Keratinocyte (primary cell): ENCODE data around the gene EME2. TPM values are rescaled to one million over a fixed set of nuclear protein-coding genes. Genes with fewer than 3 reads are reported as not detected.

Experiments
- DNase-seq: peaks from one replicate; pipeline ENCODE4 v3.0.0-alpha.2; 2011; ENCODE audit warnings: low read depth, missing footprints, low spot score
- FAIRE-seq: peaks from 2 replicates; lab custom pipeline; 2011; peaks lifted over from hg19 to GRCh38; lab: Jason Lieb, UNC
- H2AFZ ChIP-seq: 2 replicates; pipeline ENCODE4 v1.6.0; 2012; ENCODE audit warnings: low read length, control low read depth, inconsistent platforms; ENCODE audit not compliant: control insufficient read depth
- H3K27ac ChIP-seq: 2 replicates; pipeline ENCODE4 v1.5.1; 2011; ENCODE audit warnings: low read length; ENCODE audit not compliant: control insufficient read depth, insufficient read depth
- H3K27me3 ChIP-seq: 3 replicates; pipeline ENCODE4 v1.6.0; 2011; ENCODE audit warnings: low read length; ENCODE audit not compliant: control insufficient read depth, insufficient read depth; ENCODE audit errors: extremely low read depth
- H3K36me3 ChIP-seq, 2 experiments: 2 replicates in 1 of 2; 3 replicates in 1 of 2; pipeline ENCODE4 v1.5.1; 2011; ENCODE audit warnings: low read length in 2 of 2, mild to moderate bottlenecking in 1 of 2; ENCODE audit not compliant: control insufficient read depth in 2 of 2, insufficient read depth in 2 of 2; ENCODE audit errors: extremely low read depth in 1 of 2
- H3K4me1 ChIP-seq: 3 replicates; pipeline ENCODE4 v1.5.1; 2011; ENCODE audit warnings: low read length; ENCODE audit not compliant: control insufficient read depth, insufficient read depth; ENCODE audit errors: extremely low read depth
- H3K4me2 ChIP-seq: 3 replicates; pipeline ENCODE4 v1.6.0; 2011; ENCODE audit warnings: low read depth, low read length; ENCODE audit not compliant: control insufficient read depth, insufficient read depth; ENCODE audit errors: extremely low read depth
- H3K4me3 ChIP-seq, 3 experiments: fragments of 200-600 bp in 1 of 3; sonication (generic) in 1 of 3; 2 replicates in 2 of 3; 3 replicates in 1 of 3; pipeline ENCODE4 v1.5.1; 2011 to 2016; ENCODE audit warnings: low read length in 3 of 3, mild to moderate bottlenecking in 3 of 3, control low read depth in 2 of 3, inconsistent platforms in 1 of 3, low read depth in 1 of 3, mixed read lengths in 1 of 3, mixed run types in 1 of 3, moderate library complexity in 1 of 3; ENCODE audit not compliant: control insufficient read depth in 2 of 3, insufficient read depth in 2 of 3; ENCODE audit errors: extremely low read depth in 1 of 3
- H3K79me2 ChIP-seq: 2 replicates; pipeline ENCODE4 v1.6.0; 2012; ENCODE audit warnings: low read length; ENCODE audit not compliant: control insufficient read depth, insufficient read depth
- H3K9ac ChIP-seq: 3 replicates; pipeline ENCODE4 v1.6.0; 2011; ENCODE audit warnings: low read length; ENCODE audit not compliant: control insufficient read depth, insufficient read depth; ENCODE audit errors: extremely low read depth
- H3K9me1 ChIP-seq: 3 replicates; pipeline ENCODE4 v1.6.0; 2011; ENCODE audit warnings: low read length; ENCODE audit not compliant: control insufficient read depth, insufficient read depth; ENCODE audit errors: extremely low read depth
- H3K9me3 ChIP-seq: 2 replicates; pipeline ENCODE4 v1.5.1; 2012; ENCODE audit warnings: low read depth, low read length; ENCODE audit not compliant: control insufficient read depth
- H4K20me1 ChIP-seq: 3 replicates; pipeline ENCODE4 v1.6.0; 2011; ENCODE audit warnings: low read length; ENCODE audit not compliant: control insufficient read depth, insufficient read depth; ENCODE audit errors: extremely low read depth
- CTCF ChIP-seq, 3 experiments: IDR thresholded peaks in 1 of 3; conservative IDR thresholded peaks in 1 of 3; optimal IDR thresholded peaks in 1 of 3; 2 replicates in 2 of 3; 3 replicates in 1 of 3; pipeline versions ENCODE3 to v1.5.1; 2011; ENCODE audit warnings: low read length in 3 of 3, mild to moderate bottlenecking in 3 of 3, moderate library complexity in 2 of 3, control low read depth in 1 of 3, inconsistent platforms in 1 of 3; ENCODE audit not compliant: insufficient read depth in 2 of 3; ENCODE audit errors: extremely low read depth in 1 of 3
- EZH2 ChIP-seq: IDR thresholded peaks from one replicate; pipeline ENCODE4 v1.6.1; 2012; ENCODE audit warnings: inconsistent platforms, mild to moderate bottlenecking, low read length, moderate library complexity
- dilution Hi-C: fragments of 300-500 bp; cut with MboI; formaldehyde crosslinking; loops from one replicate; pipeline ENCODE4 v1.7.0; 2020; ENCODE audit warnings: low sequenced_read_pairs; ENCODE audit not compliant: extremely low pct_ligation_motif_present
- polyA plus RNA-seq, 5 experiments: library from polyadenylated mRNA; depleted of rRNA in 3 of 5; stranded (reverse) in 3 of 5; stranded (forward) in 1 of 5; unstranded in 1 of 5; fragments of >200 nt; gene quantifications; 1 replicate in 1 of 5; 2 replicates in 3 of 5; 3 replicates in 1 of 5; pipeline versions ENCODE4 v1.2.1 to v1.2.3, GENCODE V29; 2011 to 2012; ENCODE audit warnings: missing spikeins in 2 of 5, low read depth in 1 of 5, low replicate concordance in 1 of 5

Gene EME2
- polyA plus RNA-seq, 1 donor (not counting 4 experiments of a cell fraction or from before 2014, with no cell fraction given): 6.3 TPM

DNA sequence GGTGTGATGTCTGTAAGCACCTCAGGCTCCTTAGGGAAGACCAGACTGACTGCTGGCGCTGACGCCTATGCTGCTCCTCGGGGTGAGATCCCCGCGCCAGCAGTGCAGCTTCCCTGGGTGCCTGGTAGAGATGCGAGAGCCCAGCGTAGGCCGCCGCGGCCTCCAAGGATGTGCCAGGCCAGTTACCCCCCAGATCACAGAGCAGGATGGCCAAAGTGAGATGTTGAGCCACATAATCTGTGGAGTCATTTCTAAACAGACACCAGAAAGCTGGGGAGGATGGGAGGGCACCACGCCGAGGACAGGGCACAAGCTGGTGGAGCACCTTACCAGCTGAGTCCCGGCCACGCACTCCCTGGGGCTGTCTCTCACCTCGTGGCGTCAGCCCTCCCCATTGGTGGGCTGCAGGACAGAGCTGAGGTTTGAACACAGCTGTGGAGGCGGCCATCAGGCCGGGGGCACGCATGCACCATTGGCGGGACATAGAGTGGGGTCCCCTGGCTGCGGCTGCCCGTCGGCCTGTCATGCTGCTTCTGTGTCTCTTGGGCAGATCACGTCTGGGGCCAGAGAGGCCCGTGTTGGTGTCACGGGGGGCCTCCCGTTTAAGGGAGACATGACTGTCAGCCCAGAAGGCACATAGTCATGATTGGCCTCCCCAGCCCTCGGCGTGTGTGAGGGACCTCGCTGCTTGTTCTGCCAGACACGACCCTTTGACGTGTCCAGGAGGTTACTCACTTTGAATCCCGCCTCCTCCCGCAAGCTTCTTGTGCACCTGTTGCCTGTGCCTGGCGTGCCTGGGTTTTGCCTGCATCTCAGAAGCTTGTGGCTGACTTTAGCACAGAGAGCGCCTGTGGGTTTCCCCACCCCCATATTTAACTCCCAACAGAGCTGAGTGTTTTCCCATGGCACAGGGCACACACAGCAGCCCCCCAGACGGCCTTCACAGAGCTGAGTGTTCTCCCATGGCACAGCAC is 44.7 kb upstream of the EME2 start:
- Histone ChIP-seq H3K9me1 (no peaks in the 10 kb centered on the region), H2AFZ (no peak overlapping the region), H3K27ac (no peak overlapping the region), H3K9me3 (no peaks in the 10 kb centered on the region), H3K4me3 (no peak overlapping the region), H3K36me3 (peaks cover 5 to 19% of the 10 kb centered on the region in 2 experiments), H3K9ac (no peak overlapping the region), H3K27me3 (no peaks in the 10 kb centered on the region), H3K79me2 (peaks cover 6% of the 10 kb centered on the region), H4K20me1 (peaks cover 2% of the 10 kb centered on the region), H3K4me2 (no peak overlapping the region), H3K4me1 (peaks cover 8% of the 10 kb centered on the region)
- FAIRE-seq: no peak
- dilution Hi-C loops: no loop called here
- DNase-seq: no peak
- TF ChIP-seq EZH2: no peak
- no peak for TF ChIP-seq CTCF (optimal IDR thresholded peaks at IDR 0.05 in 1 of 3, IDR thresholded peaks at IDR 0.05 in 1 of 3, conservative IDR thresholded peaks at IDR 0.05 in 1 of 3; ENCODE audit: extremely low read depth in 1 of 3, insufficient read depth in 2 of 3, low read length in 3 of 3)

DNA sequence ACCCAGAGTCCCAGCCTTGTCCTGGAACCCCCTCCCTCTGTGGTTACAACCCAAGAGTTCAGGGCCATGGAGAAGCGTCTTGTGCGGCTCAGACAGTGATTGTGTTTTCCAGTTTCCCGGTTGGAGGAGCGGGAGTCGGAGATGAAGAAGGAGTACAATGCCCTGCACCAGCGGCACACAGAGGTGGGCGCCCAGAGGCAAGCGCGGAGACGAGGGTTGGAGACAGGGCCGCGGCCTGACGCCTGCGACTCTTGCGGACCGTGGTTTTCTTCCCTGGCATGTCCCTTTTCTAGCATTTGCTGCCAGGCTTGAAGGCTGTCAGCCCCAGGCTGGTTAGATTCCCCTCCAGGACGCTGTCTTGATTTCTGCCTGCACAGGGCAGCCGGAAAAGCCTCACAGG is 43.6 kb upstream of the EME2 start:
- Histone ChIP-seq H4K20me1 (peaks cover 2% of the 10 kb centered on the region), H3K4me1 (no peaks in the 10 kb centered on the region), H3K4me2 (no peak overlapping the region), H2AFZ (no peak overlapping the region), H3K9me1 (no peaks in the 10 kb centered on the region), H3K27me3 (no peaks in the 10 kb centered on the region), H3K36me3 (peaks cover 7 to 22% of the 10 kb centered on the region in 2 experiments), H3K27ac (no peak overlapping the region), H3K9me3 (no peaks in the 10 kb centered on the region), H3K4me3 (no peak overlapping the region), H3K9ac (no peak overlapping the region), H3K79me2 (peaks cover 6% of the 10 kb centered on the region)
- TF ChIP-seq EZH2: no peak
- TF ChIP-seq CTCF (optimal IDR thresholded peaks at IDR 0.05 in 1 of 3, IDR thresholded peaks at IDR 0.05 in 1 of 3, conservative IDR thresholded peaks at IDR 0.05 in 1 of 3; ENCODE audit: extremely low read depth in 1 of 3, insufficient read depth in 2 of 3, low read length in 3 of 3): no peak
- DNase-seq (no peak), FAIRE-seq (no peak)
- dilution Hi-C loops: no loop called here
